GM12878 (cell line): ENCODE measurements around the gene RHOB. TPM values are rescaled to one million over a fixed set of nuclear protein-coding genes. Genes with fewer than 3 reads are reported as not detected.
"Not testable (repeated sequence)": the region's sequence is repeated elsewhere in the genome, so short reads cannot be mapped to it uniquely, and the experiment has no call there.

Source experiments
- ATAC-seq: fragments of 200-7000 bp; cut with Tn5 transposase; 3 replicates; pipeline ENCODE4 v1.9.1; 2020; ENCODE audit warnings: mild to moderate bottlenecking, moderate library complexity
- BruUV-seq: library from RNA; stranded (reverse); fragments of 400-500 nt; replicated peaks from 2 replicates; lab custom pipeline; 2021; lab: Mats Ljungman, UMichigan
- CTCF ChIA-PET: fragments of 300-600 bp; sonication (Branson Sonifier 250); formaldehyde crosslinking; extraction: SDS; loops from one replicate; lab custom pipeline; 2021; ENCODE audit warnings: inconsistent platforms; lab: Yijun Ruan, JAX
- POLR2A ChIA-PET: fragments of 350-600 bp; formaldehyde crosslinking; extraction: SDS; loops from one replicate; lab custom pipeline; 2021; ENCODE audit warnings: inconsistent platforms; lab: Charles Lee
- RAD21 ChIA-PET: fragments of 300-600 bp; sonication (Branson Sonifier 250); formaldehyde crosslinking; loops from one replicate; lab custom pipeline; 2023; ENCODE audit warnings: antibody characterized with exemption; ENCODE audit not compliant: unreplicated experiment; lab: Charles Lee
- SMC1A ChIA-PET: fragments of 300-600 bp; sonication (Branson Sonifier 250); formaldehyde crosslinking; loops from one replicate; lab custom pipeline; 2023; ENCODE audit not compliant: unreplicated experiment, uncharacterized antibody; lab: Charles Lee
- DNase-seq: peaks from one replicate; pipeline ENCODE4 v3.0.0-alpha.2; 2011; ENCODE audit warnings: low read depth, low spot score
- FAIRE-seq: peaks from 3 replicates; lab custom pipeline; 2011; peaks lifted over from hg19 to GRCh38; lab: Jason Lieb, UNC
- H2AFZ ChIP-seq: 2 replicates; pipeline ENCODE4 v1.6.0; 2011; ENCODE audit warnings: low read depth, low read length, control low read depth; ENCODE audit not compliant: control insufficient read depth
- H3K27ac ChIP-seq: 2 replicates; pipeline ENCODE4 v1.5.1; 2011; ENCODE audit warnings: control low read depth; ENCODE audit not compliant: control insufficient read depth, insufficient read depth
- H3K27me3 ChIP-seq, 2 experiments: replicated peaks in 1 of 2; 2 replicates each; pipeline versions ENCODE4 v1.6.0 to v1.6.1; 2011; ENCODE audit warnings: low read length in 1 of 2; ENCODE audit not compliant: control insufficient read depth in 2 of 2, insufficient read depth in 2 of 2
- H3K36me3 ChIP-seq, 2 experiments: 2 replicates each; pipeline ENCODE4 v1.5.1; 2011; ENCODE audit warnings: low read length in 1 of 2; ENCODE audit not compliant: control insufficient read depth in 2 of 2, insufficient read depth in 2 of 2
- H3K4me1 ChIP-seq: 2 replicates; pipeline ENCODE4 v1.6.1; 2011; ENCODE audit warnings: mild to moderate bottlenecking, low read length, moderate library complexity, mixed read lengths; ENCODE audit not compliant: control insufficient read depth, insufficient read depth
- H3K4me2 ChIP-seq: 2 replicates; pipeline ENCODE4 v1.6.0; 2011; ENCODE audit warnings: control low read depth; ENCODE audit not compliant: control insufficient read depth, insufficient read depth
- H3K4me3 ChIP-seq: fragments of 200-600 bp; sonication (generic); 2 replicates; pipeline ENCODE4 v1.5.1; 2016
- H3K79me2 ChIP-seq: 2 replicates; pipeline ENCODE4 v1.6.0; 2011; ENCODE audit warnings: low read length; ENCODE audit not compliant: control insufficient read depth, insufficient read depth
- H3K9ac ChIP-seq: 2 replicates; pipeline ENCODE4 v1.8.0; 2011; ENCODE audit warnings: low read length, control low read depth, mixed read lengths; ENCODE audit not compliant: control insufficient read depth, insufficient read depth
- H3K9me3 ChIP-seq: replicated peaks from 3 replicates; pipeline ENCODE4 v1.5.1; 2011; ENCODE audit warnings: mild to moderate bottlenecking, low read length; ENCODE audit not compliant: control insufficient read depth, insufficient read depth
- H4K20me1 ChIP-seq: 2 replicates; pipeline ENCODE4 v1.6.0; 2011; ENCODE audit not compliant: control insufficient read depth, insufficient read depth
- MEF2A ChIP-seq: IDR thresholded peaks from 2 replicates; pipeline ENCODE4 v1.6.1; 2011; ENCODE audit warnings: low read depth, mild to moderate bottlenecking, low read length, moderate library complexity; ENCODE audit not compliant: insufficient read depth
- NR2C1 ChIP-seq: fragments of 450-650 bp; IDR thresholded peaks from 2 replicates; pipeline ENCODE4 v1.6.1; 2017; ENCODE audit warnings: antibody characterized with exemption, mild to moderate bottlenecking, moderate library complexity
- PRDM15 ChIP-seq: fragments of 450-650 bp; formaldehyde crosslinking; IDR thresholded peaks from 2 replicates; pipeline ENCODE4 v1.4.0; 2020; ENCODE audit warnings: mild to moderate bottlenecking, moderate library complexity
- RFX5 ChIP-seq: IDR thresholded peaks from 2 replicates; pipeline ENCODE4 v1.6.1; 2011; ENCODE audit warnings: low read depth, low read length, improper control_type of control experiment
- SRF ChIP-seq, 2 experiments: IDR thresholded peaks; 2 replicates each; pipeline ENCODE4 v1.6.1; 2011; ENCODE audit warnings: low read depth in 2 of 2, low read length in 2 of 2, mild to moderate bottlenecking in 1 of 2, moderate library complexity in 1 of 2
- TAF1 ChIP-seq: IDR thresholded peaks from 2 replicates; pipeline ENCODE4 v1.6.1; 2011; ENCODE audit warnings: mild to moderate bottlenecking, low read depth, low read length, borderline replicate concordance
- ZZZ3 ChIP-seq: IDR thresholded peaks from 2 replicates; pipeline ENCODE4 v1.6.1; 2011; ENCODE audit warnings: low read depth; ENCODE audit not compliant: control insufficient read depth, insufficient read length
- WGBS: methylation state at CpG from one replicate; pipeline ENCODE4 v1.1.6; 2016; ENCODE audit warnings: low lambda C conversion rate; ENCODE audit not compliant: insufficient replicate concordance, insufficient coverage; ENCODE audit errors: missing lambda C conversion rate; 5-methylcytosine and 5-hydroxymethylcytosine counted together
- in situ Hi-C: fragments of 300-500 bp; cut with MboI; formaldehyde crosslinking; loops from 9 replicates; pipeline ENCODE4 v1.14.3; 2018; ENCODE audit warnings: mixed read lengths
- intact Hi-C: fragments of 100-400 bp; cut with micrococcal nuclease; formaldehyde crosslinking; loops from one replicate; pipeline ENCODE4 v1.14.2; 2022; ENCODE audit not compliant: unreplicated experiment
- polyA plus RNA-seq, 11 experiments: library from polyadenylated mRNA; depleted of rRNA in 4 of 11; unstranded in 6 of 11; stranded (reverse) in 5 of 11; fragments of >200 nt; fragmentation: Nextera tagmentation in 4 of 11; fragmentation: Illumina TruSeq in 1 of 11; extraction: Ambion mirVana in 4 of 11; extraction: Trizol in 1 of 11; gene quantifications; 1 replicate in 1 of 11; 2 replicates in 10 of 11; pipeline versions ENCODE4 v1.2.1 to v1.2.3, GENCODE V29; 2011 to 2016; ENCODE audit warnings: inconsistent platforms in 2 of 11, missing spikeins in 2 of 11, low read depth in 1 of 11
- total RNA-seq, 4 experiments: library from RNA; depleted of rRNA in 3 of 4; stranded (reverse); fragments of >200 nt in 3 of 4; fragmentation: Illumina TruSeq in 1 of 4; extraction: Trizol in 1 of 4; gene quantifications; 2 replicates each; pipeline versions ENCODE4 v1.2.1 to v1.2.3, GENCODE V29; 2013 to 2021

RHOB gene
- total and polyA plus RNA-seq, 10 of the 15 experiments (the other 5 are each of a cell fraction or from before 2014, with no cell fraction given), result 0.03 to 4.5 (median 1.2) TPM

GRCh38 chr2:20457661-20458630 is 11.1 kb downstream of the RHOB start (continued):
- TF ChIP-seq PRDM15 (no peak), RFX5 (no peak), SRF (IDR thresholded peaks at IDR 0.05; ENCODE audit: low read depth in 2 of 2, low read length in 2 of 2) (no peak), MEF2A (no peak), NR2C1 (no peak), TAF1 (no peak), ZZZ3 (no peak)

- POLR2A ChIA-PET, BruUV-seq, H2AFZ ChIP-seq, DNase-seq, H3K4me1 ChIP-seq, H3K27me3 ChIP-seq, ATAC-seq, H3K4me3 ChIP-seq, FAIRE-seq, H3K27ac ChIP-seq, H3K9ac ChIP-seq, intact Hi-C loops, H3K4me2 ChIP-seq, H4K20me1 ChIP-seq, H3K9me3 ChIP-seq, H3K36me3 ChIP-seq, in situ Hi-C loops, H3K79me2 ChIP-seq: not testable (repeated sequence)
- ChIA-PET SMC1A (interaction anchor here (0.7 to 1.2 kb wide), 2 partner anchors 176 to 240 kb away, joined by 3 to 4 read pairs; no protein-coding TSS in a partner anchor), RAD21 (interaction anchor here (0.6 to 1.7 kb wide), 2 partner anchors 12 to 155 kb away, joined by 3 to 5 read pairs; partner anchors contain the start of gene RHOB), CTCF (interaction anchor here (1.1 to 4.4 kb wide), 2 partner anchors 12 to 177 kb away, joined by 3 to 12 read pairs; partner anchors contain the start of gene RHOB)
- WGBS, result 29% methylated on average over 5 of the region's 5 CpGs
Measured at GRCh38 chr2:20458737-20459484, 12.0 kb downstream of the RHOB start.
